Measurements from ENCODE around the gene RNU6-9.

DNA sequence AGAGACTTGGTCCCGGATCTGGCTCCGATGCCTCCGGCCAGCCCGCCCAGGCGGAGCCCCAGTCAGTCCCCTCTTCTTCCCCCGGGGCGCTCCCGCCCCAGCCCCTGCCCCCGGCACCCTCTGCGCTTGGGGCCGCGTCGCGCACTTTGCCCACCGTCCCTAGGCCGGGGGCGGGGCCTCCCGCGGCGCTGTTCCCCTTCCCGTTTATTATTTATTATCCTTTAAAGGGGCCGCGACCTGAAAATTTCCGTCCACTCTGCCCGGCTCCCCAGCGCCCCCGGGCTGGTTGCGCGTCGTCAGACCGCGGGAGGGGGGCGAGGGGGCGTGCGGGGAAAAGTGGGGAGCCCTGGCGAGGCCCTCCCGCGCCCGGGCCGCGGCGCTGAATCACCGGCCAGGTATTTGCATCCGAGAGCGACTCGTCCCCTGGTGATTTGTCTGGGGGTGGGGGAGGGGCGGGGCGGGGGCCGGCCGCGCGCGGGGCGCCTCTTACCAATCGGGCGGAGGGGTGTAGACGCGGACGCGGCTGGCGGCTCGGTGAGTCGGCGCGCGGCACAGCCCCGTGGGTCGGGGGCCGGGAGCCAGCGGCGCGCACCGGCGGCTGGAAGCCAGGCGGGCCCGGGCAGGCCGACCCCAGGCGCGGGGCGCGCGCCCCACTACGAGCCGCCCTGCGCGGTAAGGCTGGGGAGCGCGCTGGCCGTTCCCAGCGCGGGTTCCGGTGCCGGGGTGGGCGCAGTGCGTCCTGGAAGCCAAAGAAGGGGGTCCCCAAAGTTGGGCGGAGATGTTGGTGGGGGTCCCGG is 32.4 kb downstream of the RNU6-9 start, which contains the start of gene ARID3A:
- no peak for TF ChIP-seq POLR2A (IDR thresholded peaks at IDR 0.05)
- peak in 3 of 4 donors; percentile 12 to 49 (median 39) for TF ChIP-seq POLR2AphosphoS5 (IDR thresholded peaks at IDR 0.05)
